ENCODE data around the gene ICA1L.
"Not testable (repeated sequence)": the region's sequence is repeated elsewhere in the genome, so short reads cannot be mapped to it uniquely, and the experiment has no call there.

Gene ICA1L

DNA sequence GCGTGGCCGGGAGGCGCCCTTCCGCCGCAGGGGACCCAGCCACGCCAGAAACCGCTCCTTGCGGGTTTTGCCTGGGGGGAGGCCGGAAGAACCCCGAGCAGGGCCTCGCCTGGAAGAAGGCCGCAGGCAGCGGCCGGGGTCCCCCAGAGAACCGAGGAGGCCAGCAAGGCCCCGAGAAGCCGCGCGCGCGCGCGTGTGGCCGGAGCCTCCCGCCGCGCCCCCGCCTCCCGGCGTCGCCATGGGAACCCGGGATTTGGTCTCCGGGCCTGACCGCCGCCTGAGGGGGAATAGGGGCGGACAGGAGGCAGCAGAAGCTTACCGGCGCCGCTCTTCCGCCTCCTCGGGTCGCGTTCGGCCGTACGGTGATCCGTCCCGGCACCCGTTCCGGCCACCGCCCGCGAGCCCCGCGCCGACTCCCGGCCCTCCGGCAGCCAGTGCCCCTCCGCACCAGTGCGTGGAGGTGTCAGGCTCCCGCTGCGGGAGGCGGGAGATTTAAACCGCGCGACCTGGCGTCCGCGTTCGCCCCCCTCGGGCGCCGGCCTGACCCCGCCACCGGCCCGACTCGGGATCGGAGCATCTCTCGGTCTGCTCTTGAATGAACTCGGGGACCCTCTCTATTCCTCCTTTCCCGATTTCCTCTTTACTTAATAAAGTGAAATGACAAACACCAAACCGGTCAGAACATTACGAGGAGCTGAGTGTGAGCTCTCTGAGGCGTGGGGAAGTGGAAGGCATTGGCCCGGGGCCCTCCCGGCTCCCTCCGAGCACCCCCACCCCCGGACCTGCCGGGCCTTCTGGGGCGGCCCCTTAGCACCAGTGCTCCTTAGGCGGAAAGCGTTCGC is at the start of gene ICA1L:
TSS of gene ICA1L (minus strand) at position 467 of the 842 bp plus-strand sequence. CDS start 42,757 bp downstream, outside the sequence.
- peak; percentile 51 for DNase-seq (ENCODE audit: low spot score)

DNA sequence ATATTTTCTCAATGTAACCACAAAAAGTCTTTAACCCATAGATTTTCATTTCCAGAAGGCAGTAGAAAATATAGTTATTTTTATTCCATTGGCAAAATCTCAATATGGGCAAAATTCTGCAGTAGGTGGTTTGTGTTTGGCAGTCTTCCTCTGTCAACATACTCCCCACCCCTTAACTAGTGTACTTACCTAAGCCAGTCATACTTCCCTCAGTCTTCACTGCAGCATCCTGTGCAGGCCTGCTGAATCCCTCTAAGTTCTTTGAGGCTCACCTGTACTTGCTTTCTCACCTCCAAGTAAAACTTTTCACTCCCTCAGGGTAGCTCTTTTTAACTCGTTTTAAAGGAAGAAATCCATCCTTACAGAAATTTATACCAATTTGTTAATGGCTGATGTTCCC is 47.3 kb upstream of the ICA1L start:
- no peak for DNase-seq (ENCODE audit: low spot score)

DNA sequence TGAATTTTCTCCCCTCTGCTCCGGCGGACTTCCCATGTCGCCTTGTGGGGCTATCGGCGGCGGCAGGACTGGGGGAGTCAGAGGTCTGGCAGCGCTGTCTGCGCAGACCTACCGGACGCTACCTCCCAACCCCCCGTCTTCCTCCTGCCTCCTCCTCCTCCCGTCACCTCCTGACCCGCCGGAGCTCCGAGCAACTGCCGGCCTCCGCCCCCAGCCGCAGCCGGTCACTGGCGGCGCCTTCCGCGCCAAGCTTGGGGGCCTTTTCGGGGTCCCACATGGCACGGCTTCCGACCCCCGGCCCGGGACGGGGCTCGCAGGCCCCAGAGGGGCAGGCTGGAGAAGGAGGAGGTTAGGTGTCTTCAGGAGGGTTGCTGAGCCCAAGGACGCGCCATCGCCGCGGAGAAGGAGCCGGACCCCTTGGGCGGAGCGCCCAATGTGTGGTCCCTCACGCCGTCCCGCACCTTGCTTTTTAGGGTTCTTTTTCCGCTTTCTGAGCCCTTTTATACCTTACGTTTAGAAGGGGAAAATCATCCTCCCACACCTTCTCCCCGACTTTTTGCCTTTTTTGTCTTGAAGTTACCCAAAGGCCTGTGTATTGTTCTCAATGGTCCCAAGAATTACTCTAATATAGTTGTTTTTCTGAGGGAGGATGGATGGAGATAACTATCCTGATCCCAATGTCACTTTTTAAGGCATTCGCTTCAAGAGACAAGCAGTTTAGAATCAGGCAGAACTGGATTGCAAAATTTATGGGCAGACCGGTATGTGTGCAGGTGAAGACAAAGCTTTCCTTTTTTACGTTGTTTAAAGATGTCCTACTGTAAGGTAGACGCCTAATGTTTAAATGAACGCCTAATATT is 41.0 kb upstream of the ICA1L start:
- DNase-seq (ENCODE audit: low spot score), result not testable (repeated sequence)

DNA sequence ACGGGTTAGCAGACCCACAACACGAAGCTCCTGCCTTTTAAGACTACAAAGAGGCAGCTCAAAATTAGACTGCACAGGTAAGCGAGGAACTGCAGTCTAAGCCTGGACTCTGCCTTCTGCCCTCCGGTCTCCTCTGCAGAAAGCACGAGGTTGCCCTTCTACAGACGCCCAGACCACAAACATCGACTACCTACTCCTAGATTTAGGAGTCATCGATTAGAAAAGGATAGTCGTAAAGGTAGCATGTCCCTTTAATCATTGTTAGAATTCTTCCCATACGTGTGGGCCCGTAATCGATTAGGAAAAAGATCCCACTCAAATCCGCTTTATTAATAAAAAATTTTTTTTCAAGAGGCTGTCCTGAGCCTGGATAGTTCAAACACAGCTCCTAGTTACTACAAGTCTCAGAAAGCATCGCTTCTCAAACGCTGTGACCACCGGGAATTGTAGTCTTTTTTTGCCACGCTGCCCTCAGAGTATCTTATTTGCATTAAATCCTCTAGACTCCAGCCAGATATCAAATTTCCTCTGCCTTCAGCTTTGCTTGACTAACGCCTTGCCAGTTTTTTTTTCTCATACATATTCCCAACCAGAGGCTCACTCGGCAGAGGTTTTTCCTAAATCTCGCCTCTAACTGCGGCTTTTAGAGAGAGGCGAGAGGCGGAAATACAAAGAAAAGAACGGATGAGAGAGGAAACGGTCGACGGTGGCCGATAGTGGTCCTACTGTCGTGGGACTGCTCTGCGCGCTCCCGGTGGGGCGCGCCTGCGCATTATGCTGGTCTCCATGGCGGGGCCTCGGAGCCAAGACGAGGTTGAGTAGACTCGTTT is 40.2 kb upstream of the ICA1L start, which contains the start of the genes CARF and WDR12:
TSS of gene CARF (plus strand) at position 764 of the 830 bp plus-strand sequence. CDS start 29,628 bp downstream, outside the sequence.
TSS of gene WDR12 (minus strand) at position 162 of the 830 bp plus-strand sequence. CDS start 197 bp downstream, outside the sequence.
- DNase-seq (ENCODE audit: low spot score), result peak; percentile 74

DNA sequence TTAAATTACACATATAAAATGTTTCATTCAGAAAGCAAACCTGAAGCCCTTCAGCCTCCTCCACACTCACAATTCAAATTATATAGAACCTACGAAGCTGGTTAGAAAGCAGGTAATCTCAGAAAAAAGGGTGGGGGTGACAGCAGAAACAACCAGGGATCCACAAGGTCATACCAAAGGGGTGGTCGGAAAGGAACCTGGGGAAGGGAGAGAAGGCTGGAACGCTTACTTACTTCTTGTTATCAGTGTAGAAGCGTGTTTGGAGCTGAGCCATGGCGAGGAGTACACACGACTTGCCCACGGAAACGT is 39.6 kb upstream of the ICA1L start:
- no peak for DNase-seq (ENCODE audit: low spot score)

DNA sequence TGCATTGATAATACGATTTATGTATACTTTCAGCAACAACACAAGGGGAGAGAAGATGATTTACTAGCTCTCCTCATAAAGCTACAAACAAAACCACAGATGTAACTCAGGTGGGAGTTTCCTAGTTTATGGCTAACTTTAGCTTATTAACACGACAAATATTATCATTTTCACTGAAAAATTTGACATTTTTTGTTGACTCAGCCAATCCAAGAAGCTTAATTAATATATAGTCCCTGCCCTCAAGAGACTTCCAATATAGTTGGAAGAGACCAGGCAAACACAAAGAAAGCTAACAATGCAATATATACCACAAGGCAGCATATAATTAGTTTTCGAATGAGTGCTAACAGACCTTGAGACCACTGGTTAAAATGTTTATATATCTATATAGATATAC is 39.1 kb upstream of the ICA1L start:
- no peak for DNase-seq (ENCODE audit: low spot score)

DNA sequence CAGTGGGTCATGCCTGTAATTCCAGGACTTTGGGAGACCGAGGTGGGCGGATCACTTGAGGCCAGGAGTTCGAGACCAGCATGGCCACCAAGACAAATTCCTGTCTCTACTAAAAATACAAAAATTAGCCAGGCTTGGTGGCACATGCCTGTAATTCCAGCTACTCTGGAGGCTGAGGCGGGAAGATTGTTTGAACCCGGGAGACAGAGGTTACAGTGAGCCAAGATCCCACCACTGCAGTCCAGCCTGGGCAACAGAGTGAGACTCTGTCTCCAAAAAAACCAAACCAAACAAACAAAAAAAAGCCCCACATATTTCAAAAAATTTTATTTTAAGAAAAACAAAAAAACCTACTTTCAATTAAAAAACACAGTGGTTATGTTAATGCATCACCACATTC is 38.7 kb upstream of the ICA1L start:
- not testable (repeated sequence) for DNase-seq (ENCODE audit: low spot score)

DNA sequence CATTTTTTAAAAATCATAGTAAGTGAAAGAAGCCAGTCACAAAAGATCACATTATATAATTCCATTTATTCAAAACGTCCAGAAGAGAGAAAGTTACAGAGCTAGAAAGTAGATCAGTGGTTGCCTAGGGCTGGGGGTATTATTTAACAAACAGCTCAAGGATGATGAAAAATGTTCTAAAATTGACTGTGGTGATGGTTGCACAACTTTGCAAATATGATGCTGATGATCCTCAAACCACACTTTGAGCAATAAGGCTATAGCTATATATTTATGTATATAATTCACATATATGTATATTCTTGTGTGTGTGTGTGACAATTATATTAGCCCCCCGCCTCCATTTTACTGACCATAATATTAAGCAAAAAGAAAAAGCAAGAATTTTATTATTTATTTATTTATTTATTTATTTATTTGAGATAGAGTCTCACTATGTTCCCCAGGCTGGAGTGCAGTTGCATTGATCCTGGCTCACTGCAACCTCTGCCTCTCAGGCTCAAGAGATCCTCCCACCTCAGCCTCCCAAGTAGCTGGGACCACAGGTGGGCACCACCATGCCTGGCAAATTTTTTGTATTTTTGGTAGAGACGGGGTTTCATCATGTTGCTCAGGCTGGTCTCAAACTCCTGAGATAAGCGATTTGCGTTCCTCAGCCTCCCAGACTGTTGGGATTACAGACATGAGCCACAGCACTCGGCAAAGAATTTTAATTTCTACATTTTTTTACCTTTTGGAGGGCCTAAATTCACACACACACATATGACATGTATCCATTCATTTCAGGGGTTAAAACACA is 38.0 kb upstream of the ICA1L start:
- no peak for DNase-seq (ENCODE audit: low spot score)

DNA sequence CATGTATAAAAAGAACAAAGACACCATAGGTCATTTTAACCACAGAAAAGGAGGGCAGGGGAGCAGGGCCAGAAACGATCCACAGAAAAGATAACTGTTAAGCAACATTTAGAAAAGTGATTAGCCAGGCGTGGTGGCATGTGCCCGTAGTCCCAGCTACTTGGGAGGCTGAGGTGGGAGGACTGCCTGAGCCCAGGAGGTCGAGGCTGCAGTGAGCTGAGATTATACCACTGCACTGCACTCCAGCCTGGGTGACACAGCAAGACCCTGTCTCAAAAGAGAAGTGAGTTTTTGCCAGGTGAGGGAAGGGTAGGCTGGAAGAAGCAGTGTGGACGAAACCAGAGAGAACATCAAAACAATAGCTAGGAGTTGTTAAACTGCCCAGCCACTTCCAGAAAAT is 36.6 kb upstream of the ICA1L start:
- DNase-seq (ENCODE audit: low spot score), result no peak

DNA sequence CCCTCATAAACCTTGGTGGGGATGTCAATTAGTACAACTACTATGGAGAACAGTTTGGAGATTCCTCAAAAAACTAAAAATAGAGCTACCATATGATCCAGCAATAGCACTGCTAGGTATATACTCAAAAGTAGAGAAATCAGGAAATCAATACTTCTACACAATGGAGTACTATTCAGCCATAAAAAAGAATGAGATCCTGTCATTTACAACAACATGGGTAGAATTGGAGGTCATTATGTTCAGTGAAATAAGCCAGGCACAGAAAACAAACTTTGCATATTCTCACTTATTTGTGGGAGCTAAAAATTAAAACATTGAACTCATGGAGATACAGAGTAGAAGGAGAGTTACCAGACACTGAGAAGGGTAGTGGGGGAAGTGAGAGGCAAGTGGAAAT is 33.9 kb upstream of the ICA1L start:
- DNase-seq (ENCODE audit: low spot score), result not testable (repeated sequence)

DNA sequence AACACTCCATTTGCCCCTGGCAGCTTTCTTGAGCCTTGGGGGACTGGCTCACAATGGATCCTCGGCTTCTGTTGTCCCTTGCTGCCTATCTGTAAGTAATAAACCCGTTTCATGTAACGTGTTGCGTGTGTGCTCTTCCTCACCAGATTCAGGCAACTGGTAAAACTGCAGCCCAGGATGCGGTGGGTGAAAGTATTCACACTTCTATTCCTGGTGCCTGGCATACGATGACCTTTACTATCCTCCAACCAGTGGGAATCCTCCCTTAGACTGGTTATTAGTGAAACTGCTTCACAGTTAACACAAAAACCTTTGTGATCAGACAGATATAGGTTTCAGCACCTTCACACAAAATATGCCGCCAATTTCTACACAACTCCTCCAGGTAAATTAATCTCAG is 13.6 kb upstream of the ICA1L start:
- no peak for DNase-seq (ENCODE audit: low spot score)

DNA sequence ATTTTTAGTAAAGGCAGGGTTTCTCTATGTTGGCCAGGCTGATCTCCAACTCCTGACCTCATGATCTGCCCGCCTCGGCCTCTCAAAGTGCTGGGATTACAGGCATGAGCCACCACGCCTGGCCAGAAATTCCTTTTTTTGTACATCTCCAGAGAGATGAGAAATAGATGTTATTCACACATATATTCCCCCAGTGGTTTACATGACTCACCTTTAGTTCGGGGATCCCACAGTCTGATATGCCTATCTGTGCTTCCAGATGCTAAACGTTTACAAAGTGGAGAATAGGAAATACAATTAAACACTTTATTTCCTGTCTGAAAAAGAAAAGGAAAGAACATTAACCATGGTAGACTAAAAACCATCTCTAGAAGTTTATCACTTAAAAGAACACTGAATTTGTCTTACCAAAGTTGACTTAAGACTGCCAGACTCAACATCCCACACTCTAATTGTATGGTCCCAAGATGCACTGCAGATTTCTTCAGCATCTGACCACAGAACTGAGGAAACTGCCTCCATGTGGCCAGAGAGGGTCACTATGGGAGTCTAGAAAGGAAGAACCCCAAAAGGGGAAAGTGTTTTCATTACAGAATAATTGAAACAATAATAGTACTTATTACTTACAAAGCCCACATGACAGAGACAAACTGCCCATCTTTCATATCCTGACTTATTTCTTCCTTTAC is 12.6 kb upstream of the ICA1L start:
- no peak for DNase-seq (ENCODE audit: low spot score)

DNA sequence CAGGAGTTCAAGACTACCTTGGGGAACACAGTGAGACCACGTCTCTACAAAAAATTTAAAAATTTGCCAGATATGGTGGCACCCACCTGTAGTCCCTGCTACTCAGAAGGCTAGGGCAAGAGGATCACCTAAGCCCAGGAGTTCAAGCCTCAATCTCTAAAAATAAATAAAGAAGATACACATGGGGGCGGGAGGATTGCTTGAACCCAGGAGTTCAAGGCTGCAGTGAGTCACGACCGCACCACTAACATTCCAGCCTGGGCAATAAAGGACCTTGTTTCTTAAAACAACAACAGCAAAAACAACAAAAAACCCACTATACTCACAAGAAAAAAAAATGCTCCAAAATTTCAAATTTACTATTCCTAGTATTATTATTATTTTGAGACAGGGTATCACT is 10.0 kb upstream of the ICA1L start:
- no peak for DNase-seq (ENCODE audit: low spot score)

DNA sequence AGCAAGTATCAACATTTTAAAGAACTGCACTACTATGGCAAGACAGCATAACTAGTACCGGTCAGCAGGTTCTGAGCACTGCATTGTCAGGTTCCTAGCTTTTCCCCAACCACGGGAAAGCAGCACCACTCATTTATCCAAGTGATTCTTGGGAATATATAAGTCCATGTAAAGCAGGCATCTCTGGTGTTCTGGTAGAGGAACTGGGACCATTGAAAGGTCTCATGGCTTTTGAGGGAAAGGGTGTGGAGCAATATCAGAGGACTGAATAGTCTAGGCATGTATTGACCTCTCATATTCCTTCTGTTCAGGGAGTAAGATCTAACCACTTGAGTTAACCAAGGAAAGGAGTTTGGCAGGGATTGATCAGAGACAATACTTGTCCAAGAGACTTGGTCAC is 6.1 kb upstream of the ICA1L start:
- no peak for DNase-seq (ENCODE audit: low spot score)

DNA sequence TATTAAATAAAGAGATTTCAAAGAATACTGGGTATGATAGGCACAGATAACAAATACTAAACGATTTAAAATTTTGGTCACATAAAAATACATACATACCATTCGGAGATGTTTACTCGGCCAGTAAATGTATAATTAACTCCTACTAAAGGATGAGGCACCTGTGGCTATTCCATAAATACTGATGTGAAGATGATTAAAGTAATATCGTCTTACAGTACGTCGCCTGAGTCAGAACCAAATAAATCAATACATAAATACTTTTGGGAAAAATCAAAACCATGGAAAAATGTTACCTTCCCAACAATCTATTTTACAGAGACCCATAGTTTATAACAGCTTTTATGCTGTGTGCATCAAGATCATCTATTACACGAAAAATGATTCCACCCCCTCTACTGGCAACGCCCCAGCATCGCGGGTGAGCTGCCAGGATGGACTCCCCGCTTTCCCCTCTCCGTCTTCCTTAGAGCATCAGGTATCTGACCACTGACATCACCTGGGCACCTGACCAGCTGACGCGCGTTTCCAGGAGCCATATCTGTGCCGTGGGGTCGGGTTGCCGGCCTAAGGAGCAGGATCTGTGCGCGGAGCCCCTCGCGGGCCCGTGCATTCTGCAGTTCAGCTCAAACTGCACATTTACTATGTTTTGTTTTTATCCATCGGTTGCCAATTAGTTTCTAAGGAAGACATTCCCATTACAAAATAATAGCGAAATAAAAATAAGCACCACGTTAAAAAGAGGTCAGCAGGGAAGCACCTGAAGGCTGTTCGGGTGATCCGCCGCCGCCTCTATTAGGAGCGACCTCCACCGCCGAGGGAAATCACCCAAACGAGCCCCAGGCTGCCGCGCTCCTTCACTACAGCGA is 901 bp downstream of the ICA1L start:
- peak; percentile 68 for DNase-seq (ENCODE audit: low spot score)

DNA sequence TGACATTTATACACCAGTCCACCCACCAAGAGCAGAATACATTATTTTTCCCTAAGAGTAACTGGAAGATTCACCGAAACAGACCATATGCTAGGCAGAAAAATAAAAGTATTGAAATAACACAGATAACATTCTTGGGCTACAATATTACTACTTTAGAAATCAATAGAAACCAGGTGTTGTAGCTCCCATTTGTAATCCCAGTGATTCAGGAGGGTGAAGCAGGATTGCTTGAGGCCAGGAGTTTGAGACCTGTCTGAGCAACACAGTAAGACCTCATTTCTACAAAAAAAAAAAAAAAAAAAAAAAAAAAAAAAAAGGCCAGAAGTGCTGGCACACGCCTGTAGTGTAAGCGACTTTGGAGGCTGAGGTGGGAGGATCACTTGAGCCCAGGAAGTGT is 9.6 kb downstream of the ICA1L start:
- DNase-seq (ENCODE audit: low spot score), result no peak

DNA sequence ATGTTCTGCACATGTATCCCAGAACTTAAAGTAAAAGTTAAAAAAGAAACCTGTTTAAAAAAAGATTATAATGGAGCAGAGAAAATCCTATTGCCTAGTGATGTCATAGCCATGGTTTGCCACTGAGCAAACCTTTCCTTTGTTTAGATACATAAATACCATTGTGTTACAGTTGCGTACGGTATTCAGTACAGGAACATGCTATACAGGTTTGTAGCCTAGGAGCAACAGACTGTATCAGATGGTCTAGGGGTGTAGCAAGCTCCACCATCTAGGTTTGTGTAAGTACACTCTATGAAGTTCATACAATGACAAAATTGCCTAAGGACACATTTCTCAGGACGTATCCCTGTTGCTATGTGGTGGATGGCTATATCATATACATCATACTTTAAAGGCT is 13.0 kb downstream of the ICA1L start:
- DNase-seq (ENCODE audit: low spot score), result no peak

DNA sequence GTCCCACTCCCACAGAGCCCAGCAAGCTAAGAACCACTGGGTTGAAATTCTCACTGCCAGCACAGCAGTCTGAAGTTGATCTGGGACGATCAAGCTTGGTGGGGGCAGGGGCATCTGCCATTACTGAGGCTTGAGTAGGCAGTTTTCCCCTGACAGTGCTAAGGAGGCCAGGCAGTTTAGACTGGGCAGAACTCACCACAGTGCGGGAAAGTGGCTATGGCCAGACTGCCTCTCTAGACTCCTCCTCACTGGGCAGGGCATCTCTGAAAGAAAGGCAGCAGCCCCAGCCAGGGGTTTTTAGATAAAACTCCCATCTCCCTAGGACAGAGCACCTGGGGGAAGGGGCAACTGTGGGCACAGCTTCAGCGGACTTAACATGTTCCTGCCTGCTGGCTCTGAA is 22.2 kb downstream of the ICA1L start:
- DNase-seq (ENCODE audit: low spot score), result not testable (repeated sequence)

DNA sequence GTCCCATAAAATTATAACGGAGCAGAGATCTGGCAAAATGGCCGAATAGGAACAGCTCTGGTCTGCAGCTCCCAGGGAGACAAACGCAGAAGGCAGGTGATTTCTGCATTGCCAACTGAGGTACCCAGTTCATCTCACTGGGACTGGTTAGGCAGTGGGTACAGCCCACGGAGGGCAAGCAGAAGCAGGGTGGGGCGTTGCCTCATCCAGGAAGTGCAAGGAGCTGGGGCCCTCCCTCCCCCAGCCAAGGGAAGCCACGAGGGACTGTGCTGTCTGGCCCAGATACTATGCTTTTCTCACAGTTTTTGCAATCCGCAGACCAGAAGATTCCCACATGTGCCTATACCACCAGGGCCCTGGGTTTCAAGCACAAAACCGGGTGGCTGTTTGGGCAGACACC is 22.8 kb downstream of the ICA1L start:
- DNase-seq (ENCODE audit: low spot score), result no peak

All from HuH-7 (cell line).